Activated CD4-positive, CD25-positive, alpha-beta regulatory T cell treated with anti-CD3 and anti-CD28 coated beads, Interleukin-2, amount 50 U/mL, for 16 hours (primary cell): ENCODE results near the gene SLC39A5.
A peak's percentile ranks its signal among the peaks of the same experiment; 100 is the strongest.
"Not testable (repeated sequence)": the region's sequence is repeated elsewhere in the genome, so short reads cannot be mapped to it uniquely, and the experiment has no call there.

ENCODE experiments used
- DNase-seq: peaks from one replicate; pipeline ENCODE4 v3.0.0-alpha.2; 2020; ENCODE audit warnings: low read depth, low spot score

Gene SLC39A5

GRCh38 chr12:56229916-56230431, at the start of gene SLC39A5:
TSS of gene SLC39A5 (plus strand) at chr12:56230051. CDS start at chr12:56231275, 1,224 bp downstream.
- no peak for DNase-seq

- no peak for DNase-seq
Measured at GRCh38 chr12:56186957-56187356, 42.9 kb upstream of the SLC39A5 start.

GRCh38 chr12:56188131-56188777, 41.6 kb upstream of the SLC39A5 start:
- no peak for DNase-seq

- no peak for DNase-seq
Measured at GRCh38 chr12:56188778-56189098, 41.1 kb upstream of the SLC39A5 start.

GRCh38 chr12:56189099-56189917, 40.5 kb upstream of the SLC39A5 start, which contains the start of gene SMARCC2:
TSS of gene SMARCC2 (minus strand) at chr12:56189483. CDS start at chr12:56189461, 22 bp downstream.
- peak; percentile 76 for DNase-seq

- peak; percentile 54 for DNase-seq
Measured at GRCh38 chr12:56189918-56190694, 39.7 kb upstream of the SLC39A5 start.

- no peak for DNase-seq
Measured at GRCh38 chr12:56190695-56191155, 39.1 kb upstream of the SLC39A5 start.

GRCh38 chr12:56192582-56192981, 37.3 kb upstream of the SLC39A5 start:
- no peak for DNase-seq

- peak; percentile 69 for DNase-seq
Measured at GRCh38 chr12:56193025-56193578, 36.7 kb upstream of the SLC39A5 start.

GRCh38 chr12:56196818-56197550, 32.9 kb upstream of the SLC39A5 start:
- not testable (repeated sequence) for DNase-seq

GRCh38 chr12:56197921-56198635, 31.8 kb upstream of the SLC39A5 start:
- no peak for DNase-seq

- no peak for DNase-seq
Measured at GRCh38 chr12:56198836-56199235, 31.0 kb upstream of the SLC39A5 start.

- DNase-seq: no peak
Measured at GRCh38 chr12:56202366-56202765, 27.5 kb upstream of the SLC39A5 start.

- no peak for DNase-seq
Measured at GRCh38 chr12:56202838-56203237, 27.0 kb upstream of the SLC39A5 start.

- no peak for DNase-seq
Measured at GRCh38 chr12:56204275-56204674, 25.6 kb upstream of the SLC39A5 start.

- DNase-seq: no peak
Measured at GRCh38 chr12:56205445-56205844, 24.4 kb upstream of the SLC39A5 start.

GRCh38 chr12:56206452-56207166, 23.2 kb upstream of the SLC39A5 start:
- no peak for DNase-seq

- DNase-seq: no peak
Measured at GRCh38 chr12:56208006-56208405, 21.8 kb upstream of the SLC39A5 start.

GRCh38 chr12:56212361-56212760, 17.5 kb upstream of the SLC39A5 start:
- DNase-seq: no peak

- DNase-seq: no peak
Measured at GRCh38 chr12:56213878-56214277, 16.0 kb upstream of the SLC39A5 start.
